Peyer's patch (tissue), 4 donors: Measurements from ENCODE around the gene SYNCRIP.

Source experiments
- POLR2A ChIP-seq, 2 donors: fragments of 450-650 bp; IDR thresholded peaks; one replicate each; pipeline ENCODE4 v1.5.1; 2017; ENCODE audit warnings: antibody characterized with exemption in 2 of 2, mild to moderate bottlenecking in 2 of 2, moderate library complexity in 2 of 2
- TF ChIP-seq, protein P1 (sequence below), 6 experiments: fragments of 450-650 bp in 4 of 6; fragments of 200-600 bp in 2 of 6; sonication (generic) in 1 of 6; IDR thresholded peaks; one replicate each; pipeline ENCODE4 v1.5.1; 2017 to 2019; ENCODE audit warnings: antibody characterized with exemption in 6 of 6, mild to moderate bottlenecking in 3 of 6, moderate library complexity in 1 of 6

DNA sequence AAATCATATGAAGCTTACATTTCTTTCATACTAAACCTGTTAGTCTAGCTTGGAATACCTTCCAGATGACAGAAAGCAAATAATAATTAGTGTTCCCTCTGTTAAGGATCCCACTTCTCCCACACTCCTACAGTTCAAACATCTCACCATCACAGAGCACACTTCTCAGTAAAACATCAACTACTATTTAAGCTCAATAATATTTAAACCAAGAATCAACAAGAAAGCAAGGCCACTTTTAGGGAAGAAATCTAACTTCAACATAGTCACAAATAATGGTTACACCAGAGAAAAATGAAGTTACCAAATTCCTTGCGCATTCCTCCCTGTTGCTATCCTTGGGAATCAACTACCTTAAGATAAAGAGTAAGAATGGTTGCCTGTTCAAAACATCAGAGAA lies 50.7 kb downstream of the SYNCRIP start:
- TF ChIP-seq, protein P1, sequence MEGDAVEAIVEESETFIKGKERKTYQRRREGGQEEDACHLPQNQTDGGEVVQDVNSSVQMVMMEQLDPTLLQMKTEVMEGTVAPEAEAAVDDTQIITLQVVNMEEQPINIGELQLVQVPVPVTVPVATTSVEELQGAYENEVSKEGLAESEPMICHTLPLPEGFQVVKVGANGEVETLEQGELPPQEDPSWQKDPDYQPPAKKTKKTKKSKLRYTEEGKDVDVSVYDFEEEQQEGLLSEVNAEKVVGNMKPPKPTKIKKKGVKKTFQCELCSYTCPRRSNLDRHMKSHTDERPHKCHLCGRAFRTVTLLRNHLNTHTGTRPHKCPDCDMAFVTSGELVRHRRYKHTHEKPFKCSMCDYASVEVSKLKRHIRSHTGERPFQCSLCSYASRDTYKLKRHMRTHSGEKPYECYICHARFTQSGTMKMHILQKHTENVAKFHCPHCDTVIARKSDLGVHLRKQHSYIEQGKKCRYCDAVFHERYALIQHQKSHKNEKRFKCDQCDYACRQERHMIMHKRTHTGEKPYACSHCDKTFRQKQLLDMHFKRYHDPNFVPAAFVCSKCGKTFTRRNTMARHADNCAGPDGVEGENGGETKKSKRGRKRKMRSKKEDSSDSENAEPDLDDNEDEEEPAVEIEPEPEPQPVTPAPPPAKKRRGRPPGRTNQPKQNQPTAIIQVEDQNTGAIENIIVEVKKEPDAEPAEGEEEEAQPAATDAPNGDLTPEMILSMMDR (IDR thresholded peaks at IDR 0.05) = no peak
- no peak for TF ChIP-seq POLR2A (IDR thresholded peaks at IDR 0.05)
